Type B pancreatic cell (in vitro differentiated cells): ENCODE data around the gene WDR27. TPM values are rescaled to one million over a fixed set of nuclear protein-coding genes. Genes with fewer than 3 reads are reported as not detected.

Source experiments
- DNase-seq: peaks from one replicate; pipeline ENCODE4 v3.0.0; 2021; ENCODE audit warnings: mixed read lengths; ENCODE audit not compliant: unreplicated experiment; ENCODE audit errors: extremely low spot score
- H3K27ac Mint-ChIP-seq: 2 replicates; pipeline ENCODE4 v1.8.0; 2021; ENCODE audit warnings: mild to moderate bottlenecking, mixed read lengths
- H3K27me3 Mint-ChIP-seq: 2 replicates; pipeline ENCODE4 v1.8.0; 2021; ENCODE audit warnings: mixed read lengths
- H3K36me3 Mint-ChIP-seq: 2 replicates; pipeline ENCODE4 v1.8.0; 2021; ENCODE audit warnings: mixed read lengths
- H3K4me1 Mint-ChIP-seq: one replicate; pipeline ENCODE4 v1.8.0; 2021; ENCODE audit warnings: mixed read lengths; ENCODE audit not compliant: unreplicated experiment
- H3K4me3 Mint-ChIP-seq: 2 replicates; pipeline ENCODE4 v1.8.0; 2021; ENCODE audit warnings: mild to moderate bottlenecking, mixed read lengths
- H3K9me3 Mint-ChIP-seq: 2 replicates; pipeline ENCODE4 v1.8.0; 2021; ENCODE audit warnings: mixed read lengths
- CTCF ChIP-seq: fragments of 200-600 bp; sonication (generic); conservative IDR thresholded peaks from 2 replicates; pipeline ENCODE4 v1.5.0; 2021; ENCODE audit warnings: antibody characterized with exemption, mild to moderate bottlenecking
- total RNA-seq: library from RNA; stranded (reverse); gene quantifications from 2 replicates; pipeline ENCODE4 v1.2.1, GENCODE V29; 2021; ENCODE audit warnings: low replicate concordance

Gene WDR27
- total RNA-seq, 1 donor from 2014 or later, result 112 TPM

GRCh38 chr6:169428532-169428931, 273.3 kb downstream of the WDR27 start:
- DNase-seq, result no peak
- Mint-ChIP-seq H3K4me3 (no peak overlapping the region), H3K4me1 (peaks cover 9% of the 10 kb centered on the region), H3K27ac (no peak overlapping the region), H3K36me3 (peaks cover 8% of the 10 kb centered on the region), H3K9me3 (peaks cover 7% of the 10 kb centered on the region), H3K27me3 (no peaks in the 10 kb centered on the region)
- TF ChIP-seq CTCF, result no peak

GRCh38 chr6:169427856-169428255, 274.0 kb downstream of the WDR27 start:
- H3K27ac Mint-ChIP-seq, result peak overlapping the region; percentile 67
- TF ChIP-seq CTCF, result no peak
- peaks cover 7% of the 10 kb centered on the region for H3K9me3 Mint-ChIP-seq
- peaks cover 9% of the 10 kb centered on the region for H3K4me1 Mint-ChIP-seq
- peaks cover 8% of the 10 kb centered on the region for H3K36me3 Mint-ChIP-seq
- peak overlapping the region; percentile 49 for H3K4me3 Mint-ChIP-seq
- H3K27me3 Mint-ChIP-seq, result no peaks in the 10 kb centered on the region
- DNase-seq, result no peak

GRCh38 chr6:169426611-169427010, 275.2 kb downstream of the WDR27 start:
- Mint-ChIP-seq H3K36me3 (peaks cover 5% of the 10 kb centered on the region), H3K4me1 (peaks cover 9% of the 10 kb centered on the region), H3K4me3 (no peak overlapping the region), H3K27ac (no peak overlapping the region), H3K27me3 (no peaks in the 10 kb centered on the region), H3K9me3 (peaks cover 4% of the 10 kb centered on the region)
- TF ChIP-seq CTCF, result no peak
- DNase-seq, result no peak

- no peak for TF ChIP-seq CTCF
- H3K27me3 Mint-ChIP-seq, result peaks cover 2% of the 10 kb centered on the region
- peaks cover 7% of the 10 kb centered on the region for H3K36me3 Mint-ChIP-seq
Measured at GRCh38 chr6:169425628-169426370, 276.0 kb downstream of the WDR27 start.

GRCh38 chr6:169424821-169425240, 277.0 kb downstream of the WDR27 start:
- H3K4me3 Mint-ChIP-seq, result no peak overlapping the region
- no peak for TF ChIP-seq CTCF
- H3K4me1 Mint-ChIP-seq, result peaks cover 16% of the 10 kb centered on the region
- DNase-seq, result no peak
- peaks cover 4% of the 10 kb centered on the region for H3K9me3 Mint-ChIP-seq
- H3K36me3 Mint-ChIP-seq, result peaks cover 4% of the 10 kb centered on the region
- no peak overlapping the region for H3K27ac Mint-ChIP-seq
- H3K27me3 Mint-ChIP-seq, result peaks cover 4% of the 10 kb centered on the region

More at GRCh38 chr6:169425628-169426370, 276.0 kb downstream of the WDR27 start:
- H3K9me3 Mint-ChIP-seq, result peaks cover 5% of the 10 kb centered on the region
- DNase-seq, result no peak
- peaks cover 14% of the 10 kb centered on the region for H3K4me1 Mint-ChIP-seq
- no peak overlapping the region for H3K4me3 Mint-ChIP-seq
- H3K27ac Mint-ChIP-seq, result peak overlapping the region; percentile 48
